GM23338 (cell line): ENCODE data around the gene ZFYVE21.

ENCODE experiments used
- CREB1 ChIP-seq: fragments of 250-450 bp; sonication (Bioruptor Pico); IDR thresholded peaks from 2 replicates; pipeline ENCODE4 v1.5.0; 2020; ENCODE audit warnings: low read depth, mild to moderate bottlenecking, moderate library complexity
- CTCF ChIP-seq, 2 experiments: fragments of 200-600 bp in 1 of 2; sonication (generic) in 1 of 2; conservative IDR thresholded peaks; 2 replicates each; pipeline versions ENCODE4 v1.5.1 to v1.6.1; 2016 to 2017; ENCODE audit warnings: antibody characterized with exemption in 2 of 2, low read depth in 2 of 2, mild to moderate bottlenecking in 2 of 2, moderate library complexity in 1 of 2
- EZH2 ChIP-seq: fragments of 200-600 bp; sonication (generic); IDR thresholded peaks from one replicate; pipeline ENCODE4 v1.8.0; 2017; ENCODE audit warnings: antibody characterized with exemption, mild to moderate bottlenecking, low read depth; ENCODE audit not compliant: unreplicated experiment
- EZH2phosphoT487 ChIP-seq: fragments of 200-600 bp; sonication (generic); IDR thresholded peaks from one replicate; pipeline ENCODE4 v1.8.1; 2018; ENCODE audit warnings: antibody characterized with exemption; ENCODE audit not compliant: unreplicated experiment
- JUNB ChIP-seq: IDR thresholded peaks from one replicate; pipeline ENCODE4 v1.6.1; 2016; ENCODE audit warnings: antibody characterized with exemption; ENCODE audit not compliant: unreplicated experiment
- NANOG ChIP-seq: IDR thresholded peaks from 2 replicates; pipeline ENCODE4 v1.6.1; 2016; ENCODE audit warnings: antibody characterized with exemption, borderline replicate concordance
- POLR2AphosphoS5 ChIP-seq: IDR thresholded peaks from 2 replicates; pipeline ENCODE4 v1.6.1; 2016; ENCODE audit warnings: antibody characterized with exemption, low read depth
- REST ChIP-seq: IDR thresholded peaks from one replicate; pipeline ENCODE4 v1.6.1; 2018; ENCODE audit warnings: antibody characterized with exemption; ENCODE audit not compliant: unreplicated experiment
- TF ChIP-seq, protein P1 (sequence below): IDR thresholded peaks from 2 replicates; pipeline ENCODE4 v1.6.1; 2016; ENCODE audit warnings: antibody characterized with exemption

- TF ChIP-seq REST (no peak), CTCF (conservative IDR thresholded peaks at IDR 0.05; ENCODE audit: low read depth in 2 of 2) (no peak), POLR2AphosphoS5 (no peak; the same call in none of the 2 replicates), EZH2 (no peak), CREB1 (CRISPR knock-in tag) (no peak), JUNB (no peak), EZH2phosphoT487 (no peak), NANOG (no peak)
- TF ChIP-seq, protein P1, sequence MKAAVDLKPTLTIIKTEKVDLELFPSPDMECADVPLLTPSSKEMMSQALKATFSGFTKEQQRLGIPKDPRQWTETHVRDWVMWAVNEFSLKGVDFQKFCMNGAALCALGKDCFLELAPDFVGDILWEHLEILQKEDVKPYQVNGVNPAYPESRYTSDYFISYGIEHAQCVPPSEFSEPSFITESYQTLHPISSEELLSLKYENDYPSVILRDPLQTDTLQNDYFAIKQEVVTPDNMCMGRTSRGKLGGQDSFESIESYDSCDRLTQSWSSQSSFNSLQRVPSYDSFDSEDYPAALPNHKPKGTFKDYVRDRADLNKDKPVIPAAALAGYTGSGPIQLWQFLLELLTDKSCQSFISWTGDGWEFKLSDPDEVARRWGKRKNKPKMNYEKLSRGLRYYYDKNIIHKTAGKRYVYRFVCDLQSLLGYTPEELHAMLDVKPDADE: no peak
These were observed 11.9 kb upstream of the ZFYVE21 start for GRCh38 chr14:103703433-103704385.
